ENCODE measurements around the gene AGER.

- TF ChIP-seq, protein P1, sequence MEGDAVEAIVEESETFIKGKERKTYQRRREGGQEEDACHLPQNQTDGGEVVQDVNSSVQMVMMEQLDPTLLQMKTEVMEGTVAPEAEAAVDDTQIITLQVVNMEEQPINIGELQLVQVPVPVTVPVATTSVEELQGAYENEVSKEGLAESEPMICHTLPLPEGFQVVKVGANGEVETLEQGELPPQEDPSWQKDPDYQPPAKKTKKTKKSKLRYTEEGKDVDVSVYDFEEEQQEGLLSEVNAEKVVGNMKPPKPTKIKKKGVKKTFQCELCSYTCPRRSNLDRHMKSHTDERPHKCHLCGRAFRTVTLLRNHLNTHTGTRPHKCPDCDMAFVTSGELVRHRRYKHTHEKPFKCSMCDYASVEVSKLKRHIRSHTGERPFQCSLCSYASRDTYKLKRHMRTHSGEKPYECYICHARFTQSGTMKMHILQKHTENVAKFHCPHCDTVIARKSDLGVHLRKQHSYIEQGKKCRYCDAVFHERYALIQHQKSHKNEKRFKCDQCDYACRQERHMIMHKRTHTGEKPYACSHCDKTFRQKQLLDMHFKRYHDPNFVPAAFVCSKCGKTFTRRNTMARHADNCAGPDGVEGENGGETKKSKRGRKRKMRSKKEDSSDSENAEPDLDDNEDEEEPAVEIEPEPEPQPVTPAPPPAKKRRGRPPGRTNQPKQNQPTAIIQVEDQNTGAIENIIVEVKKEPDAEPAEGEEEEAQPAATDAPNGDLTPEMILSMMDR (IDR thresholded peaks at IDR 0.05; ENCODE audit: insufficient read depth, low read length, poor library complexity, severe bottlenecking) = no peak
- no peak for TF ChIP-seq EZH2phosphoT487 (conservative IDR thresholded peaks at IDR 0.05; ENCODE audit: low read length)
Observed at GRCh38 chr6:32215617-32216016, 31.6 kb upstream of the AGER start.

Measured in SU-DHL-6 (cell line).